ENCODE measurements around the gene EML5. TPM values are rescaled to one million over a fixed set of nuclear protein-coding genes. Genes with fewer than 3 reads are reported as not detected.

The EML5 gene
- total RNA-seq, 4 donors from 2014 or later, result 0.82 to 1.6 (median 1.3) TPM

- H3K36me3 ChIP-seq, result peaks cover 4 to 100% (median 17%) of the 10 kb centered on the region in 3 donors
- intact Hi-C loops (cut with DNase I), result no loop called here
- H3K9me3 ChIP-seq, result no peaks in the 10 kb centered on the region
- H3K4me3 ChIP-seq, result no peak overlapping the region
- no peak for TF ChIP-seq POLR2A (IDR thresholded peaks at IDR 0.05)
- TF ChIP-seq, protein P1, sequence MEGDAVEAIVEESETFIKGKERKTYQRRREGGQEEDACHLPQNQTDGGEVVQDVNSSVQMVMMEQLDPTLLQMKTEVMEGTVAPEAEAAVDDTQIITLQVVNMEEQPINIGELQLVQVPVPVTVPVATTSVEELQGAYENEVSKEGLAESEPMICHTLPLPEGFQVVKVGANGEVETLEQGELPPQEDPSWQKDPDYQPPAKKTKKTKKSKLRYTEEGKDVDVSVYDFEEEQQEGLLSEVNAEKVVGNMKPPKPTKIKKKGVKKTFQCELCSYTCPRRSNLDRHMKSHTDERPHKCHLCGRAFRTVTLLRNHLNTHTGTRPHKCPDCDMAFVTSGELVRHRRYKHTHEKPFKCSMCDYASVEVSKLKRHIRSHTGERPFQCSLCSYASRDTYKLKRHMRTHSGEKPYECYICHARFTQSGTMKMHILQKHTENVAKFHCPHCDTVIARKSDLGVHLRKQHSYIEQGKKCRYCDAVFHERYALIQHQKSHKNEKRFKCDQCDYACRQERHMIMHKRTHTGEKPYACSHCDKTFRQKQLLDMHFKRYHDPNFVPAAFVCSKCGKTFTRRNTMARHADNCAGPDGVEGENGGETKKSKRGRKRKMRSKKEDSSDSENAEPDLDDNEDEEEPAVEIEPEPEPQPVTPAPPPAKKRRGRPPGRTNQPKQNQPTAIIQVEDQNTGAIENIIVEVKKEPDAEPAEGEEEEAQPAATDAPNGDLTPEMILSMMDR (IDR thresholded peaks at IDR 0.05), result no peak
- H3K27me3 ChIP-seq, result no peaks in the 10 kb centered on the region
- 86 to 87% methylated on average over 8 of the region's 8 CpGs for WGBS, 2 donors
- H3K27ac ChIP-seq, result no peak overlapping the region
- no peaks in the 10 kb centered on the region for H3K4me1 ChIP-seq
- DNase-seq, result no peak
Measured at GRCh38 chr14:88599326-88599725, 193.4 kb downstream of the EML5 start.

GRCh38 chr14:88598097-88598675, 194.6 kb downstream of the EML5 start:
- WGBS, 2 donors, result 75 to 94% methylated on average over 1 to 2 of the region's 2 CpGs

GRCh38 chr14:88597601-88598000, 195.2 kb downstream of the EML5 start:
- Histone ChIP-seq H3K27me3 (no peaks in the 10 kb centered on the region), H3K4me3 (no peak overlapping the region), H3K9me3 (no peaks in the 10 kb centered on the region), H3K4me1 (no peaks in the 10 kb centered on the region), H3K27ac (no peak overlapping the region), H3K36me3 (peaks cover 4 to 100% (median 15%) of the 10 kb centered on the region in 3 donors)
- no peak for TF ChIP-seq POLR2A (IDR thresholded peaks at IDR 0.05)
- TF ChIP-seq, protein P1 (IDR thresholded peaks at IDR 0.05), result no peak
- intact Hi-C loops (cut with DNase I), result no loop called here
- 93 to 96% methylated on average over 4 of the region's 4 CpGs for WGBS, 2 donors
- no peak for DNase-seq

More at GRCh38 chr14:88598097-88598675, 194.6 kb downstream of the EML5 start:
- no peaks in the 10 kb centered on the region for H3K4me1 ChIP-seq
- DNase-seq, result no peak
- peaks cover 4 to 100% (median 19%) of the 10 kb centered on the region in 3 donors for H3K36me3 ChIP-seq
- no peaks in the 10 kb centered on the region for H3K9me3 ChIP-seq
- H3K27me3 ChIP-seq, result no peaks in the 10 kb centered on the region
- H3K4me3 ChIP-seq, result no peak overlapping the region
- intact Hi-C loops (cut with DNase I), result no loop called here
- TF ChIP-seq, protein P1 (IDR thresholded peaks at IDR 0.05), result no peak
- no peak for TF ChIP-seq POLR2A (IDR thresholded peaks at IDR 0.05)
- H3K27ac ChIP-seq, result no peak overlapping the region

GRCh38 chr14:88597038-88597437, 195.7 kb downstream of the EML5 start:
- 90 to 92% methylated on average over 4 of the region's 4 CpGs for WGBS, 2 donors
- Histone ChIP-seq H3K4me1 (no peaks in the 10 kb centered on the region), H3K4me3 (no peak overlapping the region), H3K36me3 (peaks cover 4 to 100% (median 9%) of the 10 kb centered on the region in 3 donors), H3K9me3 (no peaks in the 10 kb centered on the region), H3K27me3 (no peaks in the 10 kb centered on the region), H3K27ac (no peak overlapping the region)
- TF ChIP-seq, protein P1 (IDR thresholded peaks at IDR 0.05), result no peak
- no peak for TF ChIP-seq POLR2A (IDR thresholded peaks at IDR 0.05)
- intact Hi-C loops (cut with DNase I), result no loop called here
- no peak for DNase-seq

GRCh38 chr14:88592031-88592430, 200.7 kb downstream of the EML5 start:
- Histone ChIP-seq H3K9me3 (no peaks in the 10 kb centered on the region), H3K36me3 (peaks cover 0 to 100% (median 6%) of the 10 kb centered on the region in 3 donors), H3K4me3 (no peak overlapping the region), H3K27me3 (no peaks in the 10 kb centered on the region), H3K27ac (no peak overlapping the region), H3K4me1 (peaks cover 0 to 5% (median 0%) of the 10 kb centered on the region in 3 donors)
- DNase-seq, result no peak
- WGBS, 2 donors, result 40 to 57% methylated on average over 1 of the region's 1 CpG
- TF ChIP-seq, protein P1 (IDR thresholded peaks at IDR 0.05), result no peak
- no peak for TF ChIP-seq POLR2A (IDR thresholded peaks at IDR 0.05)
- intact Hi-C loops (cut with DNase I), result no loop called here
